HG02981 (cell line): ENCODE measurements around the gene GNG2.

Source experiments
- ATAC-seq: cut with Tn5 transposase; IDR thresholded peaks from one replicate; pipeline ENCODE4 v1.9.1; 2021; ENCODE audit warnings: mild to moderate bottlenecking, moderate library complexity; ENCODE audit not compliant: unreplicated experiment

The GNG2 gene

GRCh38 chr14:51860164-51860824, at the start of gene GNG2:
GNG2 (plus strand) TSS chr14:51860612; CDS start chr14:51950679, 90,067 bp downstream.
- peak; percentile 85 for ATAC-seq

- ATAC-seq = no peak
Measured at GRCh38 chr14:51811706-51812105, 48.7 kb upstream of the GNG2 start.

DNA sequence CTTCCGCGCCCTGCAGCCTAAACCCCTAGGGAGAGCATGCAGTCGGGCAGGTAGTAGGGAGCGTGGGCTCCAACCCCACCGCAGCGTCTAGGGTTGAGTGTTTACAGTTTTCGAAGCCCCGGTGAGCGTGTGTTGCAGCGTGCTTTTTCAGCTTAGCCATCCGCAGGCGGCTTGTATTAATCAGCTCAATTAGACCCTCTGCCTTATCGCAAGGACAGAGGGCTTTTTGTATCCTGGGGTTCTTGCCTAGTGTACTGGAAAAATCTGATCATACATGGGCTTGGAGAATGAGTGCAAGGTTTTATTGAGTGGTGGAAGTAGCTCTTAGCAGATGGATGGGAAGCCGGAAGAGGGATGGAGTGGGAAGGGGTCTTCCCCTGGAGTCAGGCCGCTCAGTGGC, 44.4 kb upstream of the GNG2 start:
- ATAC-seq = no peak

- no peak for ATAC-seq
Measured at GRCh38 chr14:51817326-51817725, 43.1 kb upstream of the GNG2 start.

DNA sequence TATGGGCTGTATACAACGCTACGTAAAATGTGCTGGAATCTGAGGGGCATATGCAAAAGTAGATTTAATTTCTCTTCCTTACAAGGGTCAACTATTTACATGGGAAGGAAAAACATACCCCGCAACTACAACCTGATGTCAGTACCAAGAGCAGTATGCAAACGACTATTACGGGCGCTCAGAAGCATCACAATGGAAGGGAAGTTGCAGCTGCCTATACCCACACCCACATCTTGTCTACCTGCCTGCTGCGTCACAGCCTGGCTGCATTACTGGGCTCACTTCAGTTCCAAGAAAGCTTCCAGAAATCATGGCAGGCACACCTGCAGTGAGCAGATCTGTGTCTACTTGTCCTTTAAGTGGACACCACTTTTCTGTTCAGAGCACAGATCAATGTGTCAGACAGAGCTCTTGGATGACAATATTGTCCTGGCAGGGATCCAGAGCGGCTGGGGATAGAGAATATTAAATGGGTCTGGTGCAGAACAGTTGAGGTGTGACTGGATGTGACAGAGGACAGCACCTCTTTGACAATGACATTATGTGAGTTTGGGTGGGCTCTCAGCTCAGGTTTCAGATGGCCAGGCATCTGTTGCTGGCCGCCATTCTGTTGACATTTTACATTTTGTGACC, 41.5 kb upstream of the GNG2 start:
- ATAC-seq = no peak

DNA sequence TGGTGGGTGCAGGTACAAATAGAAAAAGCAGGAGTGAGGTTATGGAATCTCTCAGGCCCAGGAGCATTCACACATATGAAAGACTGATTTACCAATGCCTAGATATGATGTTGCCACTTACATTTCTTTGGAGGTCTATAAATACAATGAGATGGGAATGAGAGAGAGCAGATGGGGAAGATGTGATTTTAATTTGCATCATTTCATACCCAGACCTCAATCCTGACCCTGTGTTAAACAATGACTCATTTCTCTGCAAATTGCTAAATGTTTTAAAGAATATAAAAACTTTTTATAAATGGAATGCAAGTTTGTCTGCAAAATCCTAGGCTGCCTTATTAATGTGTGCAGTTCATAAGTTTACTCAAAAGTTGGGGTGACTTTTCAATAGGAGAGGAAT, 38.6 kb upstream of the GNG2 start:
- no peak for ATAC-seq

DNA sequence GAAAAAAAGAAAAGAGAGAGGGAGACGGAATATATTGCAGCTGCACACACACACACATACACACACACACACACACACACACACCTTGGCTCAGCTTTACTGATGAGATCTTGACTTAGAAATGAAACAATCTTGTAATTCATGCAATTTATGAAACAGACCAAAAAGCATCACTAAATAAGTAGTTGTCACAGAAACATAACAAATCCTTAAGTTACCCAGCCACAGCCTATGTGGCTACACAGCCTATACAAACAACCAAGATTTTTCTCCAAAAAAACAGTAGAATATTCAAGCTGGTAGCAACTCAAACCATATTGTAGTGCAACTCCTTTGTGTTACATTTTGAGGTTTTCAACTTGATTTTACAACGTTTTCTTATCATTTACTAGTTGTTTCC, 37.9 kb upstream of the GNG2 start:
- no peak for ATAC-seq

- ATAC-seq = no peak
Measured at GRCh38 chr14:51823706-51824105, 36.7 kb upstream of the GNG2 start.

GRCh38 chr14:51824191-51824590, 36.2 kb upstream of the GNG2 start:
- no peak for ATAC-seq

- ATAC-seq = no peak
Measured at GRCh38 chr14:51825926-51826325, 34.5 kb upstream of the GNG2 start.

DNA sequence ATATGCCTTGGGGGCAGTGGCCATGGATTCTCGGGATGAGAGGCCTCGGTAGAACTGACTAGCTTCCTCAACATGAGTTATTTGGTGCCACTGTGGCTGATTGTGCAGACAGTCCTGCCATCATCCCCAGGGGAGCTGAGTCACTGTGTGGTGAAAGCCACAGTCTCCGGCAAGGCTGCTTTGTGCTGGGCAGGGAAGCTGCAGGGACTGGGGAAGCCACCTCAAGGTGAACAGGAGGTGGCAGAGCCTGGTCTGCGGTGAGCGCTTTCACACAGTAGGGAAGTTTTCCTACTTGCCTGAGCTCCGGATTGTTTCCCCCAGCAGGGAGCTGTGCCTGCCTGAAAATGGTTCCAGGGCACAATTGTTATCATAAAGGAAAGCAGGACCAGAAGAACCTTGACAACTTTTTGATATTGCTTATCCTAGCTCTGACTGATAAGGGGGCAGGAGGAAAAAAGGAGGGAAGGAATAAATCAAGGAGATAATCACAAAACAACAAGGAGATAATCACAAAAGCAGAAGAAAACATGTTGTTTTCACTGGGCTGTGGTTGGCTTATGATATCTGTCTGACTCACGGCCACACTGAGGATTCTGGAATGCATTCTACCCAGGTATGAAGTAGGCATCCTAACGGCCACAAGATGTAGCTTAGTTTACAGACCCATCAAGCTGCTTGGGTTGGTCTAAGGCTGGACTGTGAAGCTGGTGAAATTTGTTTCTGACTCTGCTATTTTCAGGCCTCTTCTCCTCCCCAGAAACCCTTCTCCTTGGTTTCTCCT, 32.2 kb upstream of the GNG2 start:
- ATAC-seq = peak; percentile 92

DNA sequence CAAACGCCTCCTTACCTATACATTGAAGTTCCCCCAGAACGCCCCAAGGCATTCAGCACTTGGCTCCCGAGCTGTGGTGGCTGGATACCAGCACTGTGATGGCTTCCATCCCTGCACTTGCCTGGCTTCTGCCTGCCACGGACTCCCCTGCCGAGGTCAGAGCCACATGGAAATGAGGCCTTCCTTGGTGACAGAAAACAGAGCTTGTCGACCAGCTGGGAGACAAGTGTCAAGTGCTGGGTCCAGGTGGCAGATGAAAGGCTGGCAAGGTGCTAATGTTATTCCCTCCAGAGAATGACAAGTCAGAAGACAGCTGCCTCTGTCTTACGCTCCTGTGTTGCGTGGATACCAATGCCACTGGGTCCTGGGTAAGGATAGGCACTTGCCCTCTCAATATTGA, 26.2 kb upstream of the GNG2 start:
- ATAC-seq = no peak

DNA sequence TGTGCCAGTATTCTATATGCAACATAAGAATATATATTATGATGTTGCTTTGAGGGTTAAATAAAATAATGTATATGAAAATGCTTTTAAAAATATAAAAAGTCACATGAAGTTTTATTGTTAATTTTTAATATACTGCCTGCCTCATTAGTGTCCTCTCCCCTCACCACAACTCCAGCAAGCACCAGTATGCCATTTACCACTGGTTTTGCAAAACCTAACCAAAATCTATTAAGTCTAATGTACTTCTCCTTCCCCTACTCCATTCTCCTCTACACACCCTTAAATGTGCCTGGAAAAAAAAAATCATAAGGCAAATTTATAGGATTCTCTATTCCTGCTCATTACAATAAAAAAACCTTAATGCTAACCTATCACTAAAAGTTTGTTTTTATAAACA, 24.0 kb upstream of the GNG2 start:
- peak; percentile 68 for ATAC-seq

DNA sequence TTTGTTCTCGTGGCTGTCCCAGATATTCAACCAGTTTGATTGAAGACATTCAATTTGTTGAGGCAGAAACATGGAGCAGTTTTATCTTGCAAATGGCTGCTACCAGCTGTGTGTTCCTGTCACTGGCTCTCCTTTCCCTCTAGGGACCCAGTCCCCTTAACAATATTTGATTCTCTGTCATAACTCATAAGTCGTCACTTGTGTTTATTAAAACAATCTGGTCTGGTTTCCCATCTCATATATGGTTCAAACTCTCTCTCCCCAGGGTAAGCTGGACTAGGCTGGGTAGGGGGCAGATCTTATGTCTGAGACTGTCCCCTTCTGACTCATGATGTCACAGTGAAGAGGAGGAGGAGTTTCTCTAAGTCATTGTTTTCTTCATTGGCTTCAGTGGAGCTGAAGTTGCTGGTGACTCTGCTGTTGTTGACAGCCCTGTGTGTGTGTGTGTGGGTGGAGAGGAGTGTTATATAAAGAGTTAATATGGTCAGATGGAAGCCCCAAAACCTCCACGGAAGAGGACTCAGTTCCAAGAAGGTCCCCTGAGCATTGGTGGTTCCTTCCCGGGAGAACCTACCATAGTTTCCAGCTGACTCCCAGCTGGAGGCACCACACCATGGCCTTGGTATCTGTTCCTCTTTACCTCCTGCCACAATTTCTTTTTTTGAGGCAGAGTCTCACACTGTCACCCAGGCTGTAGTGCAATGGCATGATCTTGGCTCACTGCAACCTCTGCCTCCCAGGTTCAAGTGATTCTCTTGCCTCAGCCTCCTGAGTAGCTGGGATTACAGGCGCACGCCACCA, 16.1 kb upstream of the GNG2 start:
- peak; percentile 42 for ATAC-seq

DNA sequence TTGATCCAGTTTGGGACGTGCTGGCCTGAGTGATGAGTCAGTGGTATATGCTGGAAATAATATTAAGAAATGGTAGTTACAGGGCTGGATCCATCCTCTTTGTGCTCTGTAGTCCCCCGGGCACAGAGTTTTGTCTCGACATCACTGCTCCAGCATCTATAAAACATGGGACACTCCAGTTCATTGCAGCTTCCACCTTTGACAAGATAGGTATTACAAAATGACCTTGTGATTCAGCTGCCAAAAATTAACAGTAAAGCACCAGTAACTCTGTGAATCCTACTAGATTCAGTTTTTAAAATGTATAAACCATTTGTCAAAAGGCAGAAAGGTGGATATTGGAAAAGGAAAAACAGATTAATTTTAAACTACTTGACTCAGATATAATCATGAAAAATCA, 14.6 kb upstream of the GNG2 start:
- no peak for ATAC-seq

GRCh38 chr14:51846631-51847488, 13.6 kb upstream of the GNG2 start:
- peak; percentile 60 for ATAC-seq

DNA sequence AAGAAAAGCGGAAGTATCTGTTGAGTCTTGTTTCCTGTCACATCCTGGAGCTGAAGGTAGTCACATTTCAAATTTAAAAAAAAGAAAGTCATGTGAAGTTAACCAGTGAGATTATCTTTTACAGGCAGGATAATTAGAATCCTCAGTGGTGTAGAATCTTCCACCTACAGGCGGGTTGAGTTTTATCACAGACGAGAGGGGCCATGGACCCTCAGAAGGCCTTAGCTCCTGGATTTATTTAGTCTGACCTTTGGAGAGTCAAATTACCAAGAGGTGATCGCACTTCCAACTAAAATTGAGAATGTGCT, 13.0 kb upstream of the GNG2 start:
- ATAC-seq = no peak

DNA sequence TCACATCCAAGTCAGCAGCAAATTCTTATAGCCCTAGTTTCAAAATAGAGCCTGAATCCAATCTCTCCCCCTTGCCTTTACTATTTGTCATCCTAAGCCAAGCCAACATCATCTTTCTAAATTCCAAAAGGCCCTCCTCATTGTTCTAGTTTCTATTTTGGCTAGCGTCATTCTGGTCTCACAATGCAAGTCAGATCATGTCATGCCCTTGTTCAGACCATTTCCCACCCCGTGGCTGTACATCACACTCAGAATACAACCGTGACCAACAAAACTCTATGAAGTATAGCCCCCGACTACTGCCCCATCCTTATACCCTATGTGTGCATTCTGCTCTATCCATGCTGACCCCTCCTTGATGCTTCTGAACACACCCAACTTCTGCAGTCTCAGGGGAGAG, 12.3 kb upstream of the GNG2 start:
- no peak for ATAC-seq

DNA sequence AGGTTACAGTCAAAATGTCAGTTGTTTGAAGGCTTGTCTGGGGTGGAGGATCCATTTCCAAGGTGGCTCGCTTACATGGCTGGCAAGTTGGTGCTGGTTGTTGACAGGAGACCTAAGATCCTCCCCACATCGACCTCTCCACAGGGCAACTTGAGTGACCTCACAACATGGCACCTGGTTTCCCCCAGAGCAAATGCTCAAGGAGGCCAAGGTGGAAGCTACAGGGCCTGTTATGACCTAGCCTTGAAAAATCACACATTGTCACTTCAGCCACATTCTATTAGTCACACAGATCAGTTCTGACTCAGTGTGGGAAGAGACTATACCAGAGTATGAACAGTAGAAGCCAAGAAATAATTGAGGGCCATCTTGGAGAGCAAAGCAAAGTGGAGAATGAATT, 11.3 kb upstream of the GNG2 start:
- no peak for ATAC-seq

DNA sequence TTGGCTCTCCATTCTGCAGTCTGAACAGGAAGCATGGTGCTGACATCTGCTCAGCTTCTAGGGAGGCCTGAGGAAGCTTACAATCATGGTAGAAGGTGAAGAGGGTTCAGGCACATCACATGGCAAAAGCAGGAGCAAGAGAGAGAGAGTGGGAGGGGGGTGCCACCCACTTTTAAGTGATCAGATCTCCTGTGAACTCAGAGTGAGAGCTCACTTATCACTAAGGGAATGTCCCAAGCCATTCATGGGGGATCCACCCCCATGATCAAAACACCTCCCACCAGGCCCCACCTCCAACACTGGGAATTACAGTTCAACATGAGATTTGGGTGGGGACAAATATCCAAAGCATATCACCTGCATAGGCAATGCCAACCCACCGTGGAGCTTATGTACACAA, 9.8 kb upstream of the GNG2 start:
- ATAC-seq = no peak

DNA sequence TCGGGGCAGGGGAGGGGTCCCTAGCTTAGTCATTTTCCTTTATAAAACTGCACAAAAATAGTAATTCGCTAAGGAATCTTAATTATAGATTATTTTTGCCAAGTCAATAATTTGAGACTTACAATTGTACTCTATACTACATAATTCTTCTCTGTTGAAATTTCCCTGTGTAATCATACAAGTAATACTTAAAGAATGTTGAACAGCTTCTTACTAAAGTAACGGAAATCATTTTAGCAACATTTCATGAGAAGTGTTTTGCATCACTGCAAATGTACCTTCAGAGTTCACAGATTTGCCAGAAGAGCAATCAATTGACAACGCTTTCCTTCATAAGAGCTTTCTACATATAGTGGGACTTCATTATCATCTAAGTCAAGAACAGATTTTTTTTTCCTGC, 7.9 kb upstream of the GNG2 start:
- ATAC-seq = no peak
